HG02623 (cell line): ENCODE measurements around the gene DNMT3A.
"Not testable (repeated sequence)": the region's sequence is repeated elsewhere in the genome, so short reads cannot be mapped to it uniquely, and the experiment has no call there.

Experiments used
- ATAC-seq: cut with Tn5 transposase; IDR thresholded peaks from one replicate; pipeline ENCODE4 v1.9.1; 2021; ENCODE audit warnings: moderate library complexity; ENCODE audit not compliant: unreplicated experiment

DNMT3A gene

GRCh38 chr2:25286723-25287483 lies 54.8 kb downstream of the DNMT3A start:
- no peak for ATAC-seq

- ATAC-seq: peak; percentile 68
Measured at GRCh38 chr2:25286025-25286400, 55.7 kb downstream of the DNMT3A start.

DNA sequence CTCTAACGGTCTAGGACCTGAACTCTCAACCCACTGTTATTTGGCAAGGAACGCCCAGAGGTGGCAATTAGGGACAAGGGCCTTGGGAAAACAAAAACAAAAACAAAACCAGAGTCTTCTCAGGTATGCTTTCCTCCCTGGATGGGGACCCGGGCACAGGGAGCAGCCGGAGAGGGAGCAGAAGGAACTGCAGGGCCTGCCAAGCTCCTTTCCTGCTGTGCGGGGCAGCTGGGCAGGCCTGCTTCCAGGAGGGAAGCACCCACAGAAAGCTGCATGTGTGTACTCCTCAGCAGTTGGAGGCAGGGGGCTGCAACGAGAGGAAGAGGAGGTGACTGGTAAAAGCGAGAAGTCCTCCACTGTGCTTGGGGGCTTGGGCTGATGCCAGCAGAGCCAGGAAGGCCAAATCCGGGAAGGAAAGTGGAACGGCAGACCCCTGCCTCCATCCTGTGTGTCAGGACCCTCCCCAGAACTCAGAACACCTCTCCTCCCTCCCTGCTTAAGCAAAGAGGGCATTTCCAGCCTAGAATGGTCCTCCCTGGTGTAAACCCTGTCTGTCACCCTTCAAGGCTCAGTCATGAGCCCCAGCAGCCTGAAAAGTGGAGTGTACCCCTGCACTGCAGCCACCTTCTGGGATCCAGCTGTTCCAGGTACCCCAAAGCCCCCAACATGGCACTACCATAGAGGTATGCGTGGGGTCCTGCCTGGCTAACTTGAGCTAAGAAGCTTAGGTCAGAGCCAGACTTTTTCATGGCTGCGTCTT lies 56.3 kb downstream of the DNMT3A start:
- ATAC-seq: no peak

GRCh38 chr2:25284756-25285155 lies 57.0 kb downstream of the DNMT3A start:
- ATAC-seq: no peak

- ATAC-seq: no peak
Measured at GRCh38 chr2:25283921-25284320, 57.8 kb downstream of the DNMT3A start.

- ATAC-seq: no peak
Measured at GRCh38 chr2:25281941-25282340, 59.8 kb downstream of the DNMT3A start.

GRCh38 chr2:25281522-25281921 lies 60.2 kb downstream of the DNMT3A start:
- ATAC-seq: no peak

DNA sequence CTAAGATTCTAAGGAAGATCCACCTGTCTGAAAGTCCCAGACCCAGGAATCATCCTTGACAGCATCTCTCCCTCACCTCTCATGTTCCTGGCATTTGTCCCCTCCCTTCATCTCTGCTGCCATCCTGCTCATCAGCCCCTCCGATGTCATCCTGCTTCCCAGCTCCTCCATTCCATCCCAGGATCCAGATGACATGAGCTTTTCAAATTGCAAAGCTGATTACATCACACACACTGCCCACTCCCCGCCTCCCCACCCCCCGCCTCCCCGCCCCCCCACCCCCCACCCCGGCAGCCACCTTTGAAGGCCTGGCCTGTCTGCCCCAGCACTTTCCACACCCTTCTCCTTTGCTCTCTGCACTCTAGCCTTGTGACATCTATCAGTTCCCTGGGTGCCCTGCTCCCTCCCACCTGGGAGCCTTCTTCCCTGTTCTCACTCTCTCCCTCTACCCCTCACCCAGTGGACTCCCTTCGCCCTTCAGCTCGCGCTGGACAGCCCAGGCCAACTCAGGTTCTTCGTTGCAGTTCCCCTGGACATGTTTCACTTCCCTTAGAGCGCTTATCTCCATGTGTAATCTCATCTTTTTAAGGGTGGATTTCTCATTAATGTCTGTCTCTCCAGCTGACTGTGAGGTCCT lies 61.6 kb downstream of the DNMT3A start:
- ATAC-seq: no peak

DNA sequence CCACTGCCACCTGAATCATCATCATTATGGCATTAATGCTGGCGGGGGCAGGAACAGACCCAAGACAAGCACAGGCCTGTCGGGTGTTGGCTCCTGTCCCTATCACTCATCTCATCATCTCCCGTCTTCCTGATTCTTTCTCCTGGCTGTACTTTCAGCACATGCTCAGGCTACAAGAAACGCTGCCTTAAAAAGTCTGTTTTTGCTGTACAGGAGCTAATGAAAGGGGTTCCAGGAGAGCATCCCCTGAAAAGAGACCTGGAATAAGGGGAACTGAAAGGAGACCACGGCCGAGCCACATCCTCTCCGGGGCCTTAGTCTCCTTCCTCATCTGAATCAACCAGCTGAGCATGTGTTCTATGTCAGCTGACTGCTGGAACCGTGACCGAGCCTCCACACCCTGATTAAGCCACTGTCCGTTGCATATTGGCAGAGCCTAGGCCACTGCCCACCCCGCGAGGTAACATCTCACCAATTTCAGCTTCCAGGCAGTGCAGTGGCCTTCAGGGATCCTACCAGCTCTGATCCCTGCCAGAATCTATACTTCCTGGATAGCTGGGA lies 62.6 kb downstream of the DNMT3A start:
- peak; percentile 61 for ATAC-seq

DNA sequence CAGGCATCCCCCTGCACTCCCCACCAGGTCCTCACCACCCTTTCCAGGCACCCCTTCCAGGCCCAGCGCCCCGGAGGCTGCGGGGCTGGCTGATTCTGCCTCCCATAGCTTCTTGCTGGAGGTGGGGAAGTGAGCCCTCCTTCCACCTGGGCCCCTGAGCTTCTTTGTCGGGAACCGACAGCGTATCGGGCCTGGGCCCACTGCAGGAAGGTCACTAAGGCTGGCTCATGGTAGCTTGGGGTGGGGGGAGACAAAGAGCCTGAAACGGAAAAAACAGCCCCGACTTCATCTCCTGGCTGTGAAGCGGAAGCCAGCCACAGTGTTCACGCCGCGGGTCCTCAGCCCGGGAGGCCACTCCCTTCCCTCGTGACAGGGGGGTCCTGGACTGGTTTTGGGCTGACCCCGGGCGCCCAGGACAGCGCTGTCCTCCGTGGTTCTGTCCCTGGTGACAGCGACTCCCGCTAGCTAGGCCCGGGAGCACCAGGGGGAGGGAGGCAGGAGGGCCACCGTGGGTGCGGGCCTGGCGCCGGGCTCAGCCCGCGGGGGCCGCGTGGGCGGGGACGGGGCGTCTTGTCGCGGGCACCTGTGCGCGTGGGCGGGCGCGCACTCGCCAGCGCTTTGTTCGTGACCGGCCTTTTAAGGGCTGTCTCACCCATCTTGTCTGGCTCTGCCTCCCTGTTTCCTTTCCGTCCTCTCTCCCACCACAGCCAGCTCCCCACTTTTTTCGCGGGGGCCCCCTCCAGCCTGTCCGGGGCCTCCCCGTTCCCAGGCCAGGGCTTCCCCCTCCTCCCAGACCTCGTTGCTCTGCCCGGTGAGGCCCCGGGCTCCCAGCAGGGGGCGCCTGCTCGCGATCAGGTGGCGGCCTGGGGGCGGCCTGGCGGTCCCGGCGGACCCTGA lies 64.9 kb downstream of the DNMT3A start:
- ATAC-seq: peak; percentile 35

GRCh38 chr2:25275575-25275965 lies 66.2 kb downstream of the DNMT3A start:
- no peak for ATAC-seq

DNA sequence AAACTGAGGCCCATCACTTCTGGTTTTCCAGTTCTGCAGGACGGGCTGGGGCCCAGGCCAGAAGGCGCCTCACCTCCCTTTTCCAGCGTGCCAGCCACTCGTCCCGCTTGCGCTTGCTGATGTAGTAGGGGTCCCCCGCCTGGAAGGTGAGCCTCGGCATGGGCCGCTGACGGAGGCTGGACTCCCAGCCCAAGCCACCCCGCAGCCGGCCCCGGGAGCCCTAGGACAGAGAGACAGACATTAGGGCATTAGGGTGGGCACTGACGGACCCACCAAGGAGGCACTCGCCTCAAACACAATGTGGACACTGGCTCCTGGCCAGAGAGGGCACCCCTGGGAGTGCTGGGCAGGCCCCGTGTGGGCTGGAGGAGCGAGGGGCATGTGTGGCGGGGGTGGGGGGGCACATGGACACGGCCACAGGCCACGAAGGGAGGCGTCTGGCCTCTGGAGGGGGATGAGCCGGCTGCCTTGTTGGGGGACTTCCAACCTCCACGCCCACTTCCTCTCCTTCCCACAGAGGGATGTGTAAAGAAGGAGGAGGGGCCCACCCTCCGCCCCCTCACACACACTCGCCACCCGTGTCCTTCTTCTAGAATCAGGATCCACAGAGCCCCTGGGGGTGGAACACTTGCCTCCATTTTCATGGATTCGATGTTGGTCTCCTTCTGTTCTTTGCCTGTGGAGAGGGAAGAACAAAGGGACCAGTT lies 66.7 kb downstream of the DNMT3A start:
- ATAC-seq: no peak

DNA sequence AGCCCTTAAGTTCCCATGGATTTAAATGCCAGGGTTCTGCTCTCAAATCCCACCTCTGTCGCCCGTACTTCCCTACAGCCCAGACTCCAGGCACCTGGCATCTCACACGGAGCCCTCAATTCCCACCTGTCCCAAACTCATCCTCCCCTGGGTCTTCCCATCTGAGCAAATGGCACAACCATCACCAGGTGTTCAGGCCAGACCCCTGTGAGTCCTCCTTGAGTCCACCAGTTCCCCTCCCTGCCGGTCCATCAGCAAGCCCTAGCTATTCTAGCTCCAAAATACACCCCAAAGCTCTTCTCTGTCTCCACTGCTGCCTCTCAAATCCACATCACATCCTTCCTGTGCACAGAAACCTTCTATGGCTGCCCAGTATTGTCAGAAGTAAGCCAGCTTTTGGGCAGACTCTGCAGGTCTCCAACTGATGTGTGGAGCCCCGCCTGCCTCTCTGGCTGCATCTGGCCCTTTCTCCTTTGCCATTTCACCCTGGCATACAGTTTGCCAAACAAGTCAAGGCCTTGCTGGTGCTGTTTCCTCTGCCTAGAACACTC lies 67.7 kb downstream of the DNMT3A start:
- ATAC-seq: no peak

DNA sequence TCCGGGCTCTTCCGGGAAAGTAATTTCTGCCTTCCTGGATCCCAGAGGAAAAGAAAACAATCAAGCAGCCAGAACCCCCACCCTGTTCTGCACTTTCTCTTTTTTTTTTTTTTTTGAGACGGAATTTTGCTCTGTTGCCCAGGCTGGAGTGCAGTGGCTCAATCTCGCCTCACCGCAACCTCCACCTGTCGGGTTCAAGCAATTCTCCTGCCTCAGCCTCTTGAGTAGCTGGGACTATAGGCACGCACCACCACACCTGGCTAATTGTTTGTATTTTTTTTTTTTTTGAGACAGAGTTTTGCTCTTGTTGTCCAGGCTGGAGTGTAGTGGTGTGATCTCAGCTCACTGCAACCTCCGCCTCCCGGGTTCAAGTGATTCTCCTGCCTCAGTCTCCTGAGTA lies 69.0 kb downstream of the DNMT3A start:
- ATAC-seq: not testable (repeated sequence)

- ATAC-seq: no peak
Measured at GRCh38 chr2:25270061-25270460, 71.7 kb downstream of the DNMT3A start.

GRCh38 chr2:25269233-25269632 lies 72.5 kb downstream of the DNMT3A start:
- no peak for ATAC-seq

DNA sequence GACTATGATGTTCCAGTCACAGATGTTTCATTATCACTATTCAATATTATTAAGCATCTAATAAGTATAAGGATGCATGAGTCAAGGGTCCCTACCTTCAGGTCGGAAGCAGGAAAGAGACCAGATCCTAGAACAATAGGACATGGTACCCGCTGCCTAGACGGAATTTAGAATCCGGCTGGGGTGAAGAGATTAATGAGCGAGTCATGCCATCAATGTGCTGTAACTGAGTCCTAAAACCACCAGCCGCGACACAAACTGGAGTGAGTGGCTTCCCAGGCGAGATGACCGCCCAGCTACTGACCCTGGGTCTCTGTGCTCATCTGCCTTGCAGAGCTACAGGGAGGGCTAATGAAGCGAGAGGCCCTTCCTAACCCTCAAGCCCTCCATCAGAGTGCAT lies 73.6 kb downstream of the DNMT3A start:
- no peak for ATAC-seq

DNA sequence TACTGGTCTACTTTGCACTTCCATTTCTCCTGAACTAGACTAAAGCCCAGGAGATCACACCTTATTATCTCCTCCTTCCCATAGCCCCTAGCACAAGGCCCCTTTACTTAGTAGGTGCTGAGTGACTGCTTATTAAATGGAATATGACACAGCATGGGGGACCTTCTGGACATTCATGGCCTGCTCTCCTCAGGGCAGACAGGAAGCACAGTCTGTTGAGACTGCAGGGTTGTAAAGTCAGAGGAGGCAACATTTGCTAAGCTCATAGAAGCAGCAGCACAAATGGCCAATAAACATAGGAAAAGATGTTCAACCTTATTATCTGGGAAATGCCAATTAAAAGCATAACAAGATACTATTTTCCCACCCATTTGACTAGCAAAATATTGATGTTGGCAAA lies 75.3 kb downstream of the DNMT3A start:
- no peak for ATAC-seq

DNA sequence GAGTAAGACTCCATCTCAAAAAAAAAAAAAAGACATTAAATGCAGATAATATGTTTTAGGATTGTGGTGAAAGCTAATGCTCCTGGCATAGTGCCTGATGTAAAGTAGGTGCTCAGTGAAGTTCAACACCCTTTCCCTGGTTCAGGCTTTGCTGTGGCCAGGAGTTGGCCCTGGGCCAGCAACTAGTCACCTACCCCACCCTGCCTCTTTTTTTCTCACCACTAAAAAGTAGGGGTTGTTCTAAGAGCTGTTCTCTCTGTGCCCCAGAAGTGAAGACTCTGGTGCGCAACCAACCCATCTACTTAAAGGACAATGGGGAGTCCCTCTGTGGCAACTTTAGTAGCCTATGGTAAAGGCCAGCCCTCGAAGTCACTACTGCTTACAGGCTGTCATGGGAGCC lies 75.9 kb downstream of the DNMT3A start:
- ATAC-seq: no peak

DNA sequence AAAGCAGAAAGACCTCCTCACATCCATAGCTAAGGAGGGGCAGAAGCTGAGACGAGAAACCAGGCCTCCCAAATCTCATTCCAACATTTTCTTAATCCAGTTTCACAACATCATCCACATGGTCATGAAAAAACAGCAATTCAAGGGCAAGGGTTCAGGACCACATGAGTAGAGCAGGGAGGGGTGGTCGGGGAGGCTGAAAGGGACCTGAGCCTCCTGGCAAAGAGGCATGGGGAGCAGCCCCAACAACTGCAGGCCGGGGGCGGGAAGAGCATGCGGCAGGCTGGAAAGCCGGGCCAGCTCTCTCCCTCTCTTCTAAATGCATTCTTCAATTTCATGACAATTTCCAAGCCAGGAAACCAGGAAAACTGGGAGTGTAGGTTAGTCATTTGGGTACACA lies 76.7 kb downstream of the DNMT3A start:
- ATAC-seq: no peak
